ENCODE data around the gene AP3D1. TPM values are rescaled to one million over a fixed set of nuclear protein-coding genes. Genes with fewer than 3 reads are reported as not detected.

AP3D1 gene
- total RNA-seq, 1 donor from 2014 or later = 175 TPM

- DNase-seq (ENCODE audit: low read depth) = no peak
Observed at GRCh38 chr19:2181633-2181997, 30.2 kb upstream of the AP3D1 start.

DNA sequence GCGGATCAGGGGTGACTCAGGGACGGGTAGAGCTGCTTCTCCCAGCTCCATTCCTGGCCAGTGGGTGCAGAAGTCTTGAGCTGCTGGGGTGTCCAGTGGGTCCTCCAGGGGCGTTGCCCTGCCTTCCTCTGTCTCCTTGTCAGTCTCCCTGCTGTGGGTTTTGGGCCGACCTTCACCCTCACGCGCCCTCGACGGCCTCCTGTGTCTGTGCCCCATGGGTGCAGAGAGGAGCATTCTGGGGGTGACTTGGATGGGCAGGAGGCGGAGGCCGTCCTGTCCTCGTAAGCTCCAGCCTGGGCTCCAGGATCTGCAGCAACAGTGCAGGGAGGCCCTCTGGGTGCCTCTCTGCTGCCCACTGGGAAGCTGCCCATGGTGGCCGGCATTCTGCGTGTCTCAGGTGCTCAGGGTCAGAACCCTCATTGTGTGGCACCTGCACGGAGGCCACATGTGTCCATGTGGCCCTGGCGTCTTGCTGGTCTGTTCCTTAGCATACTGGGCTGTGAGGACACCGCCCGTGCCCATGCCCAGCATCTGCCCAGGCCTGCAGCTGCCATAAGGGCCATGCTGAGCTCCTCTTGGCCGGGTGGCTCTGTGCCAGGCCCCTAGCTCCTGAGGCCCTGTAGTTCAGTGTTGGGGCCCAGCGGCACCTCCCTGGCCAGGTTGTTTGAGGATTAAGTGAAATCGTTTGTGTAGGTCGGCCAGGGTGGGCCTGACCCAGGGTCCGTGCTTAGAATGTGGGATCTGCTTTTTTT lies 29.7 kb upstream of the AP3D1 start:
- DNase-seq (ENCODE audit: low read depth) = no peak

DNA sequence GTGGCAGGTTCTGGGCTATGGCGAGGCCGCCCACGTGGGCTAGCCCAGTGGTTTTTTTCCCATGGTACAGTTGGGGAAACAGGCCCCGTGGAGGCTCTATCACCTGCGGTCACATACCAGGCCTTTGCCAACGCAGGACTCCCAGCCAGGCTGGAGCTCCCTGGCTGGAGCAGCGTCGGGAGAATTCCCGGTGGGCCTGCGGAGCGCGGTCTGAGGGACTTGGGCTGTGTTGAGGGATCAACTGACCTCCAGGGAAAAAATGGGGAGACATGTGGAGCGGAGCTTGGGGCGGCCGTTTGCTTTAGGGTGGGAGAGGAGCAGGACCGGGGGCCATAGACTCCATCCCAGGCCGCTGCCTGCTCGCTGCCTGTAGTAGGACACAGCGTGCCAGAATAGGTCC lies 28.7 kb upstream of the AP3D1 start:
- DNase-seq (ENCODE audit: low read depth) = no peak

DNA sequence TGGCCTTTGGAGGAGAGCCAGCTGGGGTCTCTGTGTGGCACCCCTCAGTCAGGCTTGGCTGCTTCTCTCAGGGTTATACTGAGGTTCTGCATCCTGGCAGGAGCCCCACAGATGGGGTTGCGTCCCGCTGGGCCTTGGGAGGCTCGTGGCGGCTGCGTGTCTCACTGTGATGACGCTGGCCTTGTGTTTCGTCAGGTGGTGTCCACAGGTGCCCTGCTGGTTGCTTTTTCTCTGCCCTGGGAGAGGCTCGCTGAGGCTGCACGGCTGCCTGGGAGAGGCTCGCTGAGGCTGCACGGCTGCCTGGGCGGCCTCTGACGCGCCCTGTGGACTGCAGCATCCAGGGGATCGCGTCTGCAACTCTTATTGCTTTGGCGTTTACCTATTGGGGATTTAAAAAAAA lies 27.7 kb upstream of the AP3D1 start:
- no peak for DNase-seq (ENCODE audit: low read depth)

DNA sequence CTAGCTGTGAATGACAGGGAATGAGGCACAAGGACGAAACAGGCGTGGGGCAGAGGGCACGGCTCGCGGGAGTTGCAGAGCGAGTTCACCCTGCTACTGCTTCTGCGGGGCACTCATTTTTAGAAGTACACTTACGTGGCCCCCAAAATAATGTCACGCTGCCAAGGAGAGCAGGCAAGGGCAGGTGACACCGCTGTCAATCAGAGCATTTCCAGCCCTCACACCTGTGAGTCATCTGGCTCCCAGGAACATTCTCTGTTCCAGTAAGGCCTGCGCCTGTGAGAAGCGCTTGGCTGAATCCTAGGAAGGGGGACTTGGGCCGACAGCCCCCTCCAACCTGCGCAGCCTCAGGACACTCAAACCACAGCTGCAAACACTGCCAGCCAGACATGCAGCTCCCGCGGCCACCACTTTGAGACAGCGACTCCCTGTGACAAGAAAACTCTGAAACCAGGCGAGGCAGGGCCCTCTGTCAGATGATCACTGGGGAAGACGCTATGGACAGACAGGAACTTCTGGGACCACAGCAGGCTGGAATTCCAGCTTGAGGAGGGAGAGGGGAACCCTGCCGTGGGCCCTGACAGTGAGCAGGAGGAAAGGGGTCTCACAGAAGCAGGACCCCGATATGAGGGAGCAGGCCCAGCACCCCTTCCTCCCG lies 25.1 kb upstream of the AP3D1 start:
- peak; percentile 42 for DNase-seq (ENCODE audit: low read depth)

DNA sequence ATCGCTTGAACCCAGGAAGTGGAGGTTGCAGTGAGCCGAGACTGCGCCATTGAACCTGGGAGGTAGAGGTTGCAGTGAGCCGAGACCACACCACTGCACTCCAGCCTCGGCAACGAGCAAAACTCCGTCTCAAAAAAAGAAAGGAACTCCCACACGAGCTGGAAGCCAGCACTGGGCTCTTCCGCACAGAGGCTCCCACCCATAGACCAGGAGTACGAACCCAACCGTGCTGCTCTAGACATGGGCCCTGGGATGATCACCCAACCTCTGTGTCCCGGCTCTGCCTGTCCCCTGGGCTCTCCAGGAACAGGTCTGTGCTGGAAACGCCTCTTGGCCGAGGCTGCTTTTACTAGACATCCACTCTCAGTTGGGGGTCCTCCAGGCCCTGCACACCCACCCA lies 24.4 kb upstream of the AP3D1 start:
- DNase-seq (ENCODE audit: low read depth) = no peak

DNA sequence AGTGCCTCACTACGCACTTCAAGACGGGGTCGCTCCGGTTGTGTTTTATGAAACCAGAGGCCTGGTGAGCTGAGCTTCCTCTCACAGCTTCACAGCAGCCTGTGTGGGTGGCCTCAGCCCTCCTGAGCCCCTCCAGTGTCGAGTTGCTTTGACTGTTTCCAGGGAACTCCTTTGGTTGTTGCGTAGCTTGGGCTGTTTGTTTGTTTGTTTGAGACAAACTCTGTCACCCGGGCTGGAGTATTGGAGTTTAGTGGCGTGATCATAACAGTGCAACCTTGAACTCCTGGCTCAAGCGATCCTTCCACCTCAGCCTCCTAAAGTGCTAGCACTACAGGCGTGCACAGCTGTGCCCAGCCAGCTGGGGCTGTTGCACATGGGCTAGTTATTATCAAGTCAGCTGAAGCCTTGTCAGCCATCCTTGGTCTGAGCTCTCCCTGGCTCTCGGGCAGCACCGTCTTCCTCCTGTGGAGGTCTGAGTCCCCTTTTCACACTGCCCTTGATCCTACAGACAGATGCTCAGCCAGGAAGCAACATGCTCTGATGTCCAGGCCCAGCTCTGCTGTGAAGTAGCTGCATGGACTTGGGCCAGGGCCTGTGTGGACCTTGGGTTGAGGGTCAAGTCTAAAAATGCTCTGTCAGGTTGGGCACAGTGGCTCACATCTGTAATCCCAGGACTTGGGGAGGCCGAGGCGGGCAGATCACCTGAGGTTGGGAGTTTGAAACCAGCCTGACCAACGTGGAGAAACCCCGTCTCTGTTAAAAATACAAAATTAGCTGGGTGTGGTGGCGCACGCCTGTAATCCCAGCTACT lies 22.6 kb upstream of the AP3D1 start:
- DNase-seq (ENCODE audit: low read depth) = no peak

GRCh38 chr19:2173388-2173766 lies 22.0 kb upstream of the AP3D1 start:
- DNase-seq (ENCODE audit: low read depth) = no peak

DNA sequence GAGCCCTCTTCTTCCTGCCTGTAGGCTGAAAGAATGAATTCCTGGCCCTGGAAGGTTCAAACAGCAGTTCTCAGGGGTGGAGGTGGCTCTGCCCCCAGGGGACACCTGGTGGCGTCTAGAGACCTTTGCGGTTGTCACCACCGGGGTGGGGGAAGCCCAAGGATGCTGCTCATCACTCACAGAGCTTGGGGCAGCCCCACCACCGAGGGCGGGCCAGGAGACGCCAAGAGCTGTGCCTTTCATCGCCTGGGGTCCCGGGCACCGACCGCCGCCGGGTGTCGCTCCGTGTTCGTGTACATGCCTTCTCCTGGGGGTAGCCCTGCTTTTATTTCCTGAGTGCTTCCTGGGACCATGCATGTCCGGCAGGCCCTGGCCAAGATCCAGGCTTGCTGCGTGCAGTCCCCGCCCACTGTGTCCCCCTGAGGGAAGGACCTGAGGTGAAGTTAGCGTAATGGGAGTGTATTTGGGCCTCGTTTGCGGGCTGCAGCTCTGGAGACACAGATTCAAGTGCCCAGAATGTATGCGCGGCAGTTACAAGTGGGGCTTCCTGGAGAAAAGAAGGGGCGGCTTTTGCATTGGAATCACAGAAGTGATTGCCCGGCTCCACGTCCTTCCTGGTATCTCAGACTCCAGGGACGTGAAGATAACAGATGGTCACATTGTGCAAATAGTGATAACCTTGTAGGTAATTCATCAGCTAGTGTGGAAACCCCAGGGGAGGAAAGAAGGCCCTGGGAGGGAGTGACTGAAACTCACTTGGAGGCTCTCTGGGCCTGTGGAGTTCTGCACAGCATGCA lies 20.2 kb upstream of the AP3D1 start:
- DNase-seq (ENCODE audit: low read depth) = no peak

- no peak for DNase-seq (ENCODE audit: low read depth)
Observed at GRCh38 chr19:2170987-2171348, 19.6 kb upstream of the AP3D1 start.

DNA sequence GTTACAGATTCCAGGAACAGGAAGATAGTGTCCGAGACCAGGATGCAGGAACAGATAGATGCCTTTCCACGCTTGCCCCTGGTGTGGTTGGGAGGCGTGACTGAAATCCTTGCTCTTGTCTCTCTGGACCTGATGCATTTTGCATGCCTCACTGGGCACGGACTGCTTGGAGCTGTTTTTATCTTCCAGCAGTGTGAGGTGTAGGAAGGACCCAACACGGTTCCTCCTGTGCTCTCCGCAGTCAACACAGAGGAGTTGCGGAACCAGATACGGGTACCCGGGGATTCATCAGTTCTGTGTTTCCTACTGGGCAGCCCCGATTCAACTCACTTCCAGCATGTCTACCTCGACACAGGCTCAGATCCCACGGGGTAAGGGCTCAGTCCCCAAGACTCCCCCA lies 18.9 kb upstream of the AP3D1 start:
- no peak for DNase-seq (ENCODE audit: low read depth)

GRCh38 chr19:2168619-2169424 lies 17.5 kb upstream of the AP3D1 start:
- DNase-seq (ENCODE audit: low read depth) = peak; percentile 98

GRCh38 chr19:2167896-2168618 lies 16.7 kb upstream of the AP3D1 start:
- DNase-seq (ENCODE audit: low read depth) = no peak

- DNase-seq (ENCODE audit: low read depth) = no peak
Observed at GRCh38 chr19:2166741-2167738, 15.7 kb upstream of the AP3D1 start.

- no peak for DNase-seq (ENCODE audit: low read depth)
Observed at GRCh38 chr19:2164020-2164998, 12.9 kb upstream of the AP3D1 start.

GRCh38 chr19:2160379-2160778 lies 9.0 kb upstream of the AP3D1 start:
- DNase-seq (ENCODE audit: low read depth) = no peak

- DNase-seq (ENCODE audit: low read depth) = no peak
Observed at GRCh38 chr19:2157452-2157851, 6.1 kb upstream of the AP3D1 start.

- peak; percentile 49 for DNase-seq (ENCODE audit: low read depth)
Observed at GRCh38 chr19:2154587-2155075, 3.3 kb upstream of the AP3D1 start.
